HepG2 (cell line): ENCODE measurements around the gene TFEB. TPM values are rescaled to one million over a fixed set of nuclear protein-coding genes. Genes with fewer than 3 reads are reported as not detected.

ENCODE experiments used
- ARID5B ChIP-seq: IDR thresholded peaks from 2 replicates; pipeline ENCODE4 v1.4.0; 2020; ENCODE audit warnings: mild to moderate bottlenecking, missing genetic modification reagents
- ATM ChIP-seq: fragments of 450-650 bp; IDR thresholded peaks from 2 replicates; pipeline ENCODE4 v1.7.1; 2017; ENCODE audit warnings: mild to moderate bottlenecking, borderline replicate concordance
- CBFB ChIP-seq: sonication (generic); formaldehyde crosslinking; IDR thresholded peaks from 2 replicates; pipeline ENCODE4 v1.4.0; 2020; ENCODE audit warnings: missing genetic modification reagents
- CEBPG ChIP-seq: IDR thresholded peaks from 2 replicates; pipeline ENCODE4 v1.6.1; 2016
- DMTF1 ChIP-seq: sonication (generic); formaldehyde crosslinking; IDR thresholded peaks from 2 replicates; pipeline ENCODE4 v1.4.0; 2020; ENCODE audit warnings: mild to moderate bottlenecking, missing genetic modification reagents
- EP300 ChIP-seq, 3 experiments: sonication (generic) in 1 of 3; formaldehyde crosslinking in 1 of 3; IDR thresholded peaks; 2 replicates each; pipeline versions ENCODE4 v1.5.1 to v1.6.1; 2011 to 2020; ENCODE audit warnings: low read depth in 2 of 3, low read length in 2 of 3, borderline replicate concordance in 1 of 3, improper control_type of control experiment in 1 of 3, mild to moderate bottlenecking in 1 of 3, missing genetic modification reagents in 1 of 3, moderate library complexity in 1 of 3
- KDM2A ChIP-seq: sonication (generic); formaldehyde crosslinking; IDR thresholded peaks from 2 replicates; pipeline ENCODE4 v1.4.0; 2020; ENCODE audit warnings: low read depth, missing genetic modification reagents, borderline replicate concordance
- KDM5B ChIP-seq: sonication (generic); formaldehyde crosslinking; IDR thresholded peaks from 2 replicates; pipeline ENCODE4 v1.4.0; 2020; ENCODE audit warnings: missing genetic modification reagents, mild to moderate bottlenecking, borderline replicate concordance
- PAF1 ChIP-seq: IDR thresholded peaks from 2 replicates; pipeline ENCODE4 v1.6.1; 2016; ENCODE audit warnings: missing genetic modification reagents, missing compliant biosample characterization
- SAP130 ChIP-seq: IDR thresholded peaks from 2 replicates; pipeline ENCODE4 v1.6.1; 2016; ENCODE audit warnings: low read depth
- ZNF18 ChIP-seq: sonication (generic); formaldehyde crosslinking; IDR thresholded peaks from 2 replicates; pipeline ENCODE4 v1.8.0; 2022; ENCODE audit warnings: mild to moderate bottlenecking, missing genetic modification reagents; ENCODE audit not compliant: insufficient replicate concordance
- ZNF235 ChIP-seq: sonication (generic); formaldehyde crosslinking; IDR thresholded peaks from 2 replicates; pipeline ENCODE4 v1.8.1; 2023; ENCODE audit warnings: mild to moderate bottlenecking, missing genetic modification reagents, borderline replicate concordance
- ZNF337 ChIP-seq: sonication (generic); formaldehyde crosslinking; IDR thresholded peaks from 2 replicates; pipeline ENCODE4 v1.5.1; 2020; ENCODE audit warnings: missing genetic modification reagents, low read depth, mild to moderate bottlenecking, borderline replicate concordance
- ZNF644 ChIP-seq: IDR thresholded peaks from 2 replicates; pipeline ENCODE4 v1.6.1; 2016; ENCODE audit warnings: low read depth
- ZNF766 ChIP-seq: sonication (generic); formaldehyde crosslinking; IDR thresholded peaks from 2 replicates; pipeline ENCODE4 v1.5.0; 2020; ENCODE audit warnings: missing genetic modification reagents, borderline replicate concordance
- ZNF800 ChIP-seq: sonication (generic); formaldehyde crosslinking; IDR thresholded peaks from 2 replicates; pipeline ENCODE4 v1.4.0; 2020; ENCODE audit warnings: missing genetic modification reagents
- ZNF841 ChIP-seq: sonication (generic); formaldehyde crosslinking; IDR thresholded peaks from 2 replicates; pipeline ENCODE4 v1.8.1; 2023; ENCODE audit warnings: missing genetic modification reagents, borderline replicate concordance
- ZSCAN12 ChIP-seq: sonication (generic); formaldehyde crosslinking; IDR thresholded peaks from 2 replicates; pipeline ENCODE4 v1.9.0; 2021; ENCODE audit warnings: mild to moderate bottlenecking, missing genetic modification reagents
- polyA plus RNA-seq, 8 experiments: library from polyadenylated mRNA; depleted of rRNA in 3 of 8; stranded (reverse) in 7 of 8; unstranded in 1 of 8; fragments of >200 nt; fragmentation: Illumina TruSeq in 4 of 8; extraction: Trizol in 4 of 8; gene quantifications; 2 replicates each; pipeline versions ENCODE4 v1.2.1 to v1.2.3, GENCODE V29; 2011 to 2016; ENCODE audit warnings: low read depth in 4 of 8, missing spikeins in 1 of 8, mixed read lengths in 1 of 8; ENCODE audit not compliant: insufficient read depth in 1 of 8
- total RNA-seq, 5 experiments: library from RNA; depleted of rRNA; stranded (reverse); fragments of >200 nt; fragmentation: Illumina TruSeq; extraction: Trizol; gene quantifications; 2 replicates each; pipeline ENCODE4 v1.2.3, GENCODE V29; 2016; ENCODE audit warnings: low read depth in 1 of 5

Gene TFEB
- total and polyA plus RNA-seq, 2 of the 13 experiments (the other 11 are each of a cell fraction or from before 2014, with no cell fraction given) = 13.3 to 18.7 TPM

- TF ChIP-seq SAP130 (CRISPR knock-in tag) (peak; percentile 68), CEBPG (CRISPR knock-in tag) (peak; percentile 97), ARID5B (peak; percentile 64; the same call in 1 of the 2 replicates), ZNF644 (CRISPR knock-in tag) (0 out of 2 replicates have a peak, but pooled peaks have one; percentile 71), ZNF18 (CRISPR knock-in tag) (no peak), PAF1 (no peak), ZNF841 (no peak), ZNF800 (CRISPR knock-in tag) (no peak), DMTF1 (no peak), ZSCAN12 (CRISPR knock-in tag) (no peak), ZNF235 (CRISPR knock-in tag) (no peak), ZNF337 (CRISPR knock-in tag) (no peak; the same call in 1 of the 2 replicates), ATM (no peak), CBFB (CRISPR knock-in tag) (no peak), EP300 (IDR thresholded peaks at IDR 0.05; ENCODE audit: low read depth in 2 of 2, low read length in 2 of 2) (peak; percentile 64; a peak in 3 of 4 replicates), EP300 (CRISPR knock-in tag; IDR thresholded peaks at IDR 0.05; ENCODE audit: borderline replicate concordance) (peak; percentile 78; the same call in 1 of the 2 replicates), ZNF766 (CRISPR knock-in tag) (no peak), KDM2A (CRISPR knock-in tag) (peak; percentile 45; the same call in 1 of the 2 replicates), KDM5B (CRISPR knock-in tag) (no peak)
Observed at GRCh38 chr6:41741625-41742490, 6.5 kb upstream of the TFEB start (continued).
